Neural progenitor cell (in vitro differentiated cells): ENCODE results near the gene PEMT. TPM values are rescaled to one million over a fixed set of nuclear protein-coding genes. Genes with fewer than 3 reads are reported as not detected.

ENCODE experiments used
- DNase-seq: peaks from one replicate; pipeline ENCODE4 v3.0.0-alpha.2; 2016; ENCODE audit warnings: low spot score
- H2AFZ ChIP-seq: fragments of 200-600 bp; sonication (generic); replicated peaks from 2 replicates; pipeline ENCODE4 v1.6.1; 2016; ENCODE audit warnings: antibody characterized with exemption
- H3F3A ChIP-seq: fragments of 200-600 bp; sonication (generic); 2 replicates; pipeline ENCODE4 v1.6.1; 2016; ENCODE audit warnings: antibody characterized with exemption, low read depth
- H3K27ac ChIP-seq: fragments of 200-600 bp; sonication (generic); 2 replicates; pipeline ENCODE4 v1.5.1; 2016; ENCODE audit warnings: mild to moderate bottlenecking
- H3K27me3 ChIP-seq: fragments of 200-600 bp; sonication (generic); 2 replicates; pipeline ENCODE4 v1.6.1; 2016; ENCODE audit warnings: mild to moderate bottlenecking, moderate library complexity
- H3K36me3 ChIP-seq: fragments of 200-600 bp; sonication (generic); 2 replicates; pipeline ENCODE4 v1.5.1; 2016
- H3K4me1 ChIP-seq: fragments of 200-600 bp; sonication (generic); 2 replicates; pipeline ENCODE4 v1.6.1; 2016; ENCODE audit warnings: mixed run types
- H3K4me2 ChIP-seq: fragments of 200-600 bp; sonication (generic); 2 replicates; pipeline ENCODE4 v1.6.1; 2016
- H3K4me3 ChIP-seq: fragments of 200-600 bp; sonication (generic); 2 replicates; pipeline ENCODE4 v1.5.1; 2016
- H3K79me2 ChIP-seq: fragments of 200-600 bp; sonication (generic); 2 replicates; pipeline ENCODE4 v1.6.1; 2016; ENCODE audit warnings: low read depth
- H3K9ac ChIP-seq: fragments of 200-600 bp; sonication (generic); 2 replicates; pipeline ENCODE4 v1.6.1; 2016
- H3K9me3 ChIP-seq: fragments of 200-600 bp; sonication (generic); 2 replicates; pipeline ENCODE4 v1.5.1; 2016; ENCODE audit warnings: low read depth
- H4K20me1 ChIP-seq: fragments of 200-600 bp; sonication (generic); 2 replicates; pipeline ENCODE4 v1.6.1; 2016; ENCODE audit warnings: low read depth
- H3K27ac Mint-ChIP-seq: 3 replicates; pipeline ENCODE4 v1.8.0; 2021; ENCODE audit warnings: mixed read lengths
- H3K27me3 Mint-ChIP-seq: 2 replicates; pipeline ENCODE4 v1.8.0; 2022; ENCODE audit warnings: low read depth, mild to moderate bottlenecking, inconsistent platforms, moderate library complexity, mixed read lengths; ENCODE audit not compliant: insufficient read depth
- H3K36me3 Mint-ChIP-seq: 3 replicates; pipeline ENCODE4 v1.8.0; 2021; ENCODE audit warnings: mixed read lengths
- H3K4me1 Mint-ChIP-seq: 3 replicates; pipeline ENCODE4 v1.8.0; 2021; ENCODE audit warnings: mixed read lengths
- H3K4me3 Mint-ChIP-seq: 3 replicates; pipeline ENCODE4 v1.8.0; 2021; ENCODE audit warnings: mild to moderate bottlenecking, moderate library complexity, mixed read lengths
- H3K9me3 Mint-ChIP-seq: 3 replicates; pipeline ENCODE4 v1.8.0; 2020; ENCODE audit warnings: mixed read lengths
- CTCF ChIP-seq: fragments of 200-600 bp; sonication (generic); IDR thresholded peaks from 2 replicates; pipeline ENCODE4 v1.5.1; 2017; ENCODE audit warnings: antibody characterized with exemption, mild to moderate bottlenecking
- EZH2 ChIP-seq: fragments of 200-600 bp; sonication (generic); IDR thresholded peaks from 2 replicates; pipeline ENCODE4 v1.6.1; 2017; ENCODE audit warnings: antibody characterized with exemption, mild to moderate bottlenecking, moderate library complexity
- EZH2phosphoT487 ChIP-seq: fragments of 200-600 bp; sonication (generic); IDR thresholded peaks from 2 replicates; pipeline ENCODE4 v1.6.1; 2017; ENCODE audit warnings: antibody characterized with exemption
- total RNA-seq: library from RNA; depleted of rRNA; stranded (reverse); fragments of >200 nt; gene quantifications from 2 replicates; pipeline ENCODE4 v1.2.3, GENCODE V29; 2015; ENCODE audit warnings: low replicate concordance

Gene PEMT
- total RNA-seq, 1 donor from 2014 or later: 17.7 TPM

GRCh38 chr17:17462048-17462824, 129.3 kb downstream of the PEMT start:
- no peak overlapping the region for H3K9ac ChIP-seq
- H3K9me3 Mint-ChIP-seq: peaks cover 5% of the 10 kb centered on the region
- peaks cover 4% of the 10 kb centered on the region for H3K36me3 Mint-ChIP-seq
- H3F3A ChIP-seq: peaks cover 9% of the 10 kb centered on the region
- H2AFZ ChIP-seq: no peak overlapping the region
- no peak overlapping the region for H3K27ac Mint-ChIP-seq
- no peaks in the 10 kb centered on the region for H3K36me3 ChIP-seq
- H3K4me1 ChIP-seq: peaks cover 11% of the 10 kb centered on the region
- no peak overlapping the region for H3K4me3 Mint-ChIP-seq
- H3K4me3 ChIP-seq: no peak overlapping the region
- DNase-seq: no peak
- no peaks in the 10 kb centered on the region for H4K20me1 ChIP-seq
- no peak overlapping the region for H3K4me2 ChIP-seq
- peaks cover 7% of the 10 kb centered on the region for H3K4me1 Mint-ChIP-seq
- TF ChIP-seq CTCF (no peak), EZH2 (no peak), EZH2phosphoT487 (no peak)
- H3K27ac ChIP-seq: no peak overlapping the region
- H3K27me3 ChIP-seq: peaks cover 21% of the 10 kb centered on the region
- no peaks in the 10 kb centered on the region for H3K79me2 ChIP-seq
- H3K9me3 ChIP-seq: no peaks in the 10 kb centered on the region
- peaks cover 20% of the 10 kb centered on the region for H3K27me3 Mint-ChIP-seq

- TF ChIP-seq EZH2phosphoT487: no peak
- TF ChIP-seq CTCF: no peak
- TF ChIP-seq EZH2: no peak
- Histone ChIP-seq H2AFZ (no peak overlapping the region), H3K27ac (no peak overlapping the region), H4K20me1 (no peaks in the 10 kb centered on the region), H3K79me2 (no peaks in the 10 kb centered on the region), H3K4me3 (no peak overlapping the region), H3K27me3 (peaks cover 13% of the 10 kb centered on the region), H3K36me3 (no peaks in the 10 kb centered on the region), H3K9me3 (no peaks in the 10 kb centered on the region), H3K4me1 (no peaks in the 10 kb centered on the region), H3K9ac (no peak overlapping the region), H3F3A (no peaks in the 10 kb centered on the region), H3K4me2 (no peak overlapping the region)
- peaks cover 5% of the 10 kb centered on the region for H3K9me3 Mint-ChIP-seq
- peak overlapping the region; percentile 43 for H3K27ac Mint-ChIP-seq
- H3K36me3 Mint-ChIP-seq: peaks cover 4% of the 10 kb centered on the region
- H3K4me1 Mint-ChIP-seq: no peaks in the 10 kb centered on the region
- H3K27me3 Mint-ChIP-seq: peaks cover 19% of the 10 kb centered on the region
- H3K4me3 Mint-ChIP-seq: peak overlapping the region; percentile 51
- no peak for DNase-seq
Observed at GRCh38 chr17:17460038-17460437, 131.5 kb downstream of the PEMT start.

GRCh38 chr17:17457680-17458079, 133.8 kb downstream of the PEMT start:
- H3K4me3 Mint-ChIP-seq: no peak overlapping the region
- H3K4me1 Mint-ChIP-seq: peaks cover 4% of the 10 kb centered on the region
- DNase-seq: no peak
- H3K79me2 ChIP-seq: no peaks in the 10 kb centered on the region
- no peaks in the 10 kb centered on the region for H3K36me3 ChIP-seq
- no peak overlapping the region for H3K4me3 ChIP-seq
- H2AFZ ChIP-seq: no peak overlapping the region
- no peaks in the 10 kb centered on the region for H3K9me3 ChIP-seq
- peaks cover 14% of the 10 kb centered on the region for H3K27me3 Mint-ChIP-seq
- no peak overlapping the region for H3K27ac ChIP-seq
- H3K9me3 Mint-ChIP-seq: peaks cover 5% of the 10 kb centered on the region
- H3K9ac ChIP-seq: no peak overlapping the region
- no peaks in the 10 kb centered on the region for H3K4me1 ChIP-seq
- H3F3A ChIP-seq: no peaks in the 10 kb centered on the region
- H4K20me1 ChIP-seq: no peaks in the 10 kb centered on the region
- no peak overlapping the region for H3K4me2 ChIP-seq
- peaks cover 4% of the 10 kb centered on the region for H3K36me3 Mint-ChIP-seq
- no peak overlapping the region for H3K27ac Mint-ChIP-seq
- TF ChIP-seq EZH2 (no peak), EZH2phosphoT487 (no peak), CTCF (no peak)
- H3K27me3 ChIP-seq: no peaks in the 10 kb centered on the region
